Inflammatory macrophage treated with lipopolysaccharide for 1 hour (primary cell): ENCODE results near the gene KIF20A.
"Not testable (repeated sequence)": the region's sequence is repeated elsewhere in the genome, so short reads cannot be mapped to it uniquely, and the experiment has no call there.

Experiments
- DNase-seq, 2 donors: peaks; one replicate each; pipeline ENCODE4 v3.0.0-alpha.2; 2020 to 2022

KIF20A gene

GRCh38 chr5:138188626-138189025 lies 9.7 kb downstream of the KIF20A start:
- DNase-seq, result no peak

DNA sequence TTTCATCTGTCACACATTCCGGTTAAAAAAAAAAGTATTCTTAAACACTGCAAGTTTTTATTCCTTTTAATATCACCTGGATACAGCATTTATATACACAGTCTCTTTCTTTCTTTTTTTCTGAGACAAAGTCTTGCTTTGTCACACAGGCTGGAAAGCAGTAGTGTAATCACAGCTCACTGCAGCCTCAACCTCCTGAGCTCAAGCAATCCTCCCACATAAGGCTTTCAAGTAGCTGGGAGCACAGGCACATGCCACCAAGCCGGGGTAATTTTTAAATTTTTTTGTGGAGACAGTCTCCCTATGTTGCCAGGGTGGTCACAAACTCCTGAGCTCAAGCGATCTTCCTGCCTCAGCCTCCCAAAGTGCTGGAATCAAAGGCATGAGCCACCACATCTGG lies 13.9 kb downstream of the KIF20A start:
- no peak for DNase-seq

DNA sequence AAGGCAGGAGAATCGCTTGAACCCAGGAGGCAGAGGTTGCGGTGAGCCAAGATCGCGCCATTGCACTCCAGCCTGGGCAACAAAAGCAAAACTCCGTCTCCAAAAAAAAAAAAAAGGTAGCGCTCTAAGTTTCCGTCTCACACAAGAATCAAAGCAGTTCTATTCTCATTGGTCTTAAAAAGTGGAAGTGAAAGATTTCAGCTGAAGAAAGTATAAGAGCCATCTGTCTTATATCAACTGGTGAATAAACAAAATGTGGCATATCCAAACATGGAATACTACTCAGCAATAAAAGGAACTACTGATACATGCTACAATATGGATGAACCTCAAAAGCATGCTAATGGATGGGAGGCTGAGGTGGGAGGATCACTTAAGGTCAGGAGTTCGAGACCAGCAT lies 14.9 kb downstream of the KIF20A start:
- not testable (repeated sequence) for DNase-seq

DNA sequence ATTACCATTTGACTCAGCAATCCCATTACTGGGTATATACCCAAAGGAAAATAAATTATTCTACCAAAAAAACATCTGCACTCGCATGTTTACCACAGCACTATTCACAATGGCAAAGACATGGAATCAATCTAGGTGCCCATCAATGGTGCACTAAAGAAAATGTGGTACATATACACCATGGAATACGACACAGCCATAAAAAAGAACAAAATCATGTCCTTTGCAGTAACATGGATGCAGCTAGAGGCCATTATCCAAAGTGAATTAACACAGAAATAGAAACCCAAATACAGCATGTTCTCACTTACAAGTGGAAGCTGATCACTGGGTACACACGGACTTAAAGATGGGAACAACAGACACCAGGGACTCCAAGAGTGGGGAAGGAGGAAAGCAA lies 32.1 kb downstream of the KIF20A start:
- no peak for DNase-seq

DNA sequence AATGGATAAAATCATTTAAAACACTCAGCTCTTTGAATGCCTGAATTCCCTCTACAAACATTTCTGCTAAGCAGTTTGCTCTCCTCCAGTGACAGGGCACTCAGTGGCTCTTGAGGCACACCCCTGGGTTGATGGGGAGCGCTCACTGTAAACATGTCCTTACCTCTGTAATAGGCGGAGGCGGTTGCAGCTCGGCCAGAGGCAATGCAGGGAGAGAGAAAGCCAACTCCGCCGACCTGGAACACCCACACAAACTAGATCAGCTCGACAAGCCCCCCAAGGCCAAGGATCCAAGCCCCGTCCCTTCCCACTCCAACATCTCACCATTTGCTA lies 33.9 kb downstream of the KIF20A start:
- DNase-seq, result peak in 1 of 2 donors; percentile 10

DNA sequence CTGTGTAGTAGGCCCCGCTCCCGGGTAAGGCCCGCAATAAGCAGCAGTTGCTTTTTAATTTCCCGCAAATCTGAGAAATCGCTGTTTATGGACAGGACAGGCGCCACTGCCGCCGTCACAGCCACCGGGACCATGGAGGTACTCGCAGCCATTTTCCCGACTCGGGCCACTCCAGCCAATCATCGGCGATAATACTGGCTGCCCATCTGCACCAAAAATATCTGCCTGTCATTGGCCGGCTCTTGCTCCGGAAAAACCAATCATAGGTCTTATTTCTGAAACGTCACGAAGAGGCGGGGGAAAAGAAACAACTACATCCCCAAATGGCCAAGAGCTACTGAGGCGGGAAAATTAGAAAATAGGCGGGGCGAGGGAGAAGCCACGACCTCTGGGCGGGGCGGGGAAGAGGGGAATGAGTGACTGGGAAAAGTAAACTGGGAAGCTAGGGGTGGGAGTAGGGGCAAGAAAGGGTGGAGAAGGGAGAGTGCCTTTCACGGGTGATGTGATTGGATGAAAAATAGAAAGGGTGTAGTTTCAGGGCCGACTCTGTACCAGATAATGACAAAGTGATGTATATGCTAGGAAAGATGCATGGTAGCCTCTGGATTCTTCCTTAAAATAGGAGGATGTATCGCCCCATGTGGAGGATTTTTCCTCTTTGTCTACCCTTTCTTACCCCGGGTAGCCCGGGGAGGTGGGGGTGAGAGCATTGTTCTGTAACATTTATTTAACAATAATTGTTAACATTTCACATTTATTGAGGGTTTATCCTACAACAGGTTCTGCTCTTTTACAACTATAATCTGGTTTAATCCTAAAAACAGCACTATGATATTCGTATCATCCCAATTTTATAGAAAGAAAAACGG lies 34.5 kb downstream of the KIF20A start, which contains the start of gene CDC23:
Gene CDC23 (minus strand): TSS at position 163 of the 869 bp plus-strand sequence. CDS start 11 bp downstream, at position 152.
- peak; percentile 98 for DNase-seq

DNA sequence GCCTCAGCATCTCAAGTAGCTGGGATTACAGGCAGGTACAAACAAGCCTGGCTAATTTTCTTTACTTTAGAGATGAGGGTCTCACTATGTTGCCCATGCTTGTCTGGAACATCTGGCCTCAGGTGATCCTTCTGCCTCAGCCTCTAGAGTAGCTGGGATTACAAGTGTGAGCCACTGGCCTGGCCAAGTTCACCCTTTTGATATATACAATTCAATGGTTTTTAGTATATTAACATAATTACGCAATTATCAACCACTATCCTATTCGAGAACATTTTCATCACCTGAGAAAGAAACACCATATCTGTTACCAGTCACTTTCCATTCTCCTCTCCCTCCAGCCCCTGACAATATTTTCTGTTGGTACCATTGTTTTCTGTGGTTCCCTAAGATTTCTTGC lies 37.9 kb downstream of the KIF20A start:
- no peak for DNase-seq

GRCh38 chr5:138223532-138223931 lies 44.6 kb downstream of the KIF20A start:
- no peak for DNase-seq

GRCh38 chr5:138224712-138225111 lies 45.8 kb downstream of the KIF20A start:
- no peak for DNase-seq

GRCh38 chr5:138226910-138227309 lies 48.0 kb downstream of the KIF20A start:
- peak in 1 of 2 donors; percentile 3 for DNase-seq

- no peak for DNase-seq
These were observed 50.5 kb downstream of the KIF20A start for GRCh38 chr5:138229387-138229786.

DNA sequence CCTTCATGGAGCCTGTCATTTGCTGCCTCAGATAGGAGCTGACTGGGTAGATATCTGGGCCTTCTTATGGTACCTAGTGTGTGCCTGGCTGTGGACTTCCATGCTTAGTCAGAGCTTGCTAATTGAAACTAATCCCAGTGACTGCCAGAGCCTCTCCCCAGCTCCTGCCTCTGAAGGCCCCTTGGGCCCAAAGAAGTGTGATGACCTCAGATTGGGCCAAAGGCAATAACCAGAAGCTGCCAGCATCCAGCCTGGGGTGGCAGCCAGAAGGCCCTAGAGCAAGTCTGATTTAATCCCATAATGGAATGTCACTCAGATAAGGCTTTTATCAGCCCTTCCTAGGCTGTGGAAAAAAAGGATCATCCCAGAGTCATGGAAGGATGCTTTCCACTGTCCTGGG lies 51.3 kb downstream of the KIF20A start:
- no peak for DNase-seq

DNA sequence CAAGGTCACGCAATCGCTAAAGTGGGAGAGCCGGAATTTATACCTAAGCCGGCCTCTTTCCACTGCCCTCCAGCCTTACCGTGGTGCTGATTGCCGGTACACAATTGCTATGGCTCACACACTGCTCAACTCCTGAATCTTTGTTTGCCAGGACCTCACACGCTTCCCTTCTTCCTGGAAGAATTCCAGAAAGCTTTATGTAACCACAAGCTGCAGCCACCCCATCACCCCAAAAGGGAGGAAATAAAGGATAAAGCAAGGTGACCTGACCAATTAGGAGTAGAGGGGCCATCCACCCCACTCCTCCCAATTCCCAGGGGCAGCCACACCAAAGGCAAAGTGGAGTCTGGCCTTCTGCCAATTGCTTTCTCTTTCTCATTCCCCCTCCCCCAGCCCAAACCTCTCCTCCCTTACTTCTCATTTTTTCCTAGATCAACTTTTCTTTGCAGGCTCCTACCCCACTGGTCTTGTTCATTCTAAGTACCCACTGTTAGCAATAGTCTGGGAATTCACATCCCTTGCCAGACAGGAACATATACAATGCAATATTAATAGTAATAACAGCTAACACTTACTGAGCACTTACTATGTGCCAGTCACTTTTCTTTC lies 52.2 kb downstream of the KIF20A start:
- no peak for DNase-seq

DNA sequence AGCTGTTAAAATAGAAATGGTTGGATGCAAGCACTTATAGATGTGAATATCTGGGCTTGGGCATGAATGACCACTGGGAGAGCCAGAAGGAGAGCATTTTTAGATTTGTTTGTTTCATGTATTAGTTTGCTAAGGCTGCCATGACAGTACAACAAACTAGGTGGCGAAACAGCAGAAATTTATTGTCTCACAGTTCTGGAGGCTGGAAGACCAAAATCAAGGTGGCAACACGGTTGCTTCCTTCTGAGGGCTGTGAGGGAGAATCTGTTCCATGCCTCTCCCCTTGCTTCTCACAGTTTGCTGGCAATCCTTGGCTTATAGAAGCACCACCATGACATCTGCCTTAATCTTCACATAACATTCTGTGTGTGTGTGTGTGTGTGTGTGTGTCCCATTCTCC lies 54.4 kb downstream of the KIF20A start:
- DNase-seq, result no peak

GRCh38 chr5:138234651-138235050 lies 55.7 kb downstream of the KIF20A start:
- DNase-seq, result no peak
